GM21737 (cell line): ENCODE data around the gene ADAMTSL5.
A peak's percentile ranks its signal among the peaks of the same experiment; 100 is the strongest.
"Not testable (repeated sequence)": the region's sequence is repeated elsewhere in the genome, so short reads cannot be mapped to it uniquely, and the experiment has no call there.

Experiments
- ATAC-seq: cut with Tn5 transposase; IDR thresholded peaks from one replicate; pipeline ENCODE4 v1.9.1; 2021; ENCODE audit warnings: mild to moderate bottlenecking, moderate library complexity; ENCODE audit not compliant: unreplicated experiment

ADAMTSL5 gene

GRCh38 chr19:1481893-1482360, 30.9 kb downstream of the ADAMTSL5 start:
- ATAC-seq, result no peak

GRCh38 chr19:1481224-1481892, 31.5 kb downstream of the ADAMTSL5 start:
- ATAC-seq, result no peak

- ATAC-seq, result peak; percentile 70
These were observed 33.7 kb downstream of the ADAMTSL5 start, which contains the start of gene C19orf25 for GRCh38 chr19:1478934-1479707. Gene C19orf25, minus strand, starts transcription at chr19:1479215. Its CDS starts 312 bp downstream, at chr19:1478903.

DNA sequence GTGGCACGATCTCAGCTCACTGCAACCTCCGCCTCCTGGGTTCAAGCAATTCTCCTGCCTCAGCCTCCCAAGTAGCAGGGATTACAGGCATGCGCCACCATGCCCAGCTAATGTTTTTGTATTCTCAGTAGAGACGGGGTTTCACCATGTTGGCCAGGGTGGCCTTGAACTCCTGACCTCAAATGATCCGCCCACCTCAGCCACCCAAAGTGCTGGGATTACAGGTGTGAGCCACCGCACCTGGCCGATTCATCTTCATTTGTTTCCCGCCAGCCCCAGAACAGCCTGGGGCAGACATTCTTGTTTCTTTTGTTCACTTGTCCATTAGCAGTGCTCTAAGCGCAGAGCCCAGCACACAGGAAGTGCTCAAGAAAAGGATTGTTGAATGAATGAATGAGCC, 35.8 kb downstream of the ADAMTSL5 start:
- not testable (repeated sequence) for ATAC-seq

GRCh38 chr19:1475751-1476437, 36.9 kb downstream of the ADAMTSL5 start:
- ATAC-seq, result no peak

- ATAC-seq, result no peak
These were observed 38.0 kb downstream of the ADAMTSL5 start for GRCh38 chr19:1474765-1475351.

- no peak for ATAC-seq
These were observed 38.6 kb downstream of the ADAMTSL5 start for GRCh38 chr19:1474011-1474764.

DNA sequence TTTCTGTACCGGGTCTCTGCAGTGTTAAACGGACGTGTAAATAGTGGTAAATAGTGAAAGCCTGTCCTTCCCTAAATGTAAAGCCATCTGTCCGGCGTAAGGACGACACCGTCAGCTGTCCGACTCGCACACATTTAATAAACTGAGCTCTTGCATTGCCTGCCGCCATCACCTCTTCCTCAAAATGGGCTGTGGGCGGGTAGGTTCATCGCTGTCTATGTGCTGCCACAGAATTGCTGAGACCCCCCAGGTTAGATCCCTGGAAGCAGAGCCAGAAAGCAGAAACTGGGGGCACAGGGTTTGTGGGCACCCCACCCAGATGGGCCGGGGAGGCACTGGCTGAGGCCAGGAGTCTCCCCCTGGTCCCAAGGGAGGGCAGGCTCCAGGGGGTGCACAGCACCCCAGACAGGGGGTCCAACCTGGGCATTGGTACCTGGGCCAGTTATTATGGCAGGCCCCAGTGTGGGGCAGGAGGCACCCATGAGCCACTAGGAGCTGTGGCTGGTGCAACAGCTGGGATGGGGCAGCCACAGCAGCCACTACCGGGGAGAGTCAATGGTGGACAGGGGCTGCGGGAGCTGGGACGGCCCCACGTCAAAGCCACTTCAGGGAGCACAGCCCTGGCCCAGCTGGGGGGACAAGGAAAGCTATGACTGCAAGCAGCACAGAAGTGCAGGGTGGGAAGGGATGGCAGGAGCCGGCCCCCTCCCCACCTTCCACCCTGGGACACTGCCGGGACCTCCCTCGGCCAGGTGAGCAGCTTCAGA, 39.6 kb downstream of the ADAMTSL5 start:
- no peak for ATAC-seq

DNA sequence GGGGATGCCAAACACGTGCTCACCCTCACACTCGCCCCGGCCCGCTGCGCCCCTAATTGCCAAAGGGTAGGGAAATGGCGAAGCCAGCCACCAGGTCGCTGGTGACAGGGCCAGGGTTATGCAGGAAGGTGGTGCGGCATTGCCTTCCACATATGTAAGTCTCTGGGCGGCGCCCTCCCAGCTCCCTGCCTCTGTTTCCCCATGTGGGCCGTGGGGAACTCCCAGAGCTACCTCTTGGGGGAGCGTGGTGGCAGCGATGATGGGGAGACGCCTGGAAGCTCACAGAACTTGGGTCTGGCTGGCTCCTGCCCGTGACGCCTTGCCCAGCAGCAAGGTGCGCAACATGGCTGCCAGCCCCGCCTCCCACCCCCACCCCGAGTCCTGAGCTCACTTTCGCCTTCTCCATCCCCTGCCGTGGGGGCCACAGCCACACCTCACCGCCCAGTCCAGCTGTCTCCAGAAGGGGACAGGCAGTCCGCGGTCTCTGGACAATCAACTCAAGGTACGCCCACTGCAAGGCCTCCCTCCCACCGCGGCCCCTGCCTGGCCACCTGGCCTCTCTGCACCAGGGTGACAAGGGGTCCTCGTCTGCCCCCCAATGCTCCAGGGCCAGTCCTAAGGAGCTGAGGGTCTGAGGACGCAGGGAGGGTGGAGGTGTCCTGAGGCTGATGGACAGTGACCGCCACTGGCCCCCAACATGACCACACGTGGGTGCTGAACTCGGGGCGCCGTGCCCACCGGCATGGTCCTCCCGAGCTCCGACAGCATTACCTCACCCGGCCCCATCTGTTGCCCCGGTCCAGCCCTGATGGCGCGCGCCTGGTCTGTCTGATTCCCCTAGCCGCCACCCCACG, 40.4 kb downstream of the ADAMTSL5 start:
- ATAC-seq, result no peak

- ATAC-seq, result no peak
These were observed 41.2 kb downstream of the ADAMTSL5 start for GRCh38 chr19:1471515-1472160.

- ATAC-seq, result no peak
These were observed 41.8 kb downstream of the ADAMTSL5 start for GRCh38 chr19:1471010-1471514.

- no peak for ATAC-seq
These were observed 42.4 kb downstream of the ADAMTSL5 start for GRCh38 chr19:1470305-1471009.

DNA sequence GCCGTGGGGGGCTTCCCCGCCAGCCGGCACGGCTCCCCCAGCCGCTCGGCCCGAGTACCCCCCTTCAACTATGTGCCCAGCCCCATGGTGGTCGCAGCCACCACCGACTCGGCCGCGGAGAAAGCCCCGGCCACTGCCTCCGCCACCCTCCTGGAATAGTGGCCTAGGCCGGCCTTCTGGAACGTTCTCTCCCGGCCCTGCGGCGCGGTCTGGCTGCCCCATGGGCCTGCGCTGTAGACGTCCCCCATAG, 42.8 kb downstream of the ADAMTSL5 start:
- ATAC-seq, result no peak

DNA sequence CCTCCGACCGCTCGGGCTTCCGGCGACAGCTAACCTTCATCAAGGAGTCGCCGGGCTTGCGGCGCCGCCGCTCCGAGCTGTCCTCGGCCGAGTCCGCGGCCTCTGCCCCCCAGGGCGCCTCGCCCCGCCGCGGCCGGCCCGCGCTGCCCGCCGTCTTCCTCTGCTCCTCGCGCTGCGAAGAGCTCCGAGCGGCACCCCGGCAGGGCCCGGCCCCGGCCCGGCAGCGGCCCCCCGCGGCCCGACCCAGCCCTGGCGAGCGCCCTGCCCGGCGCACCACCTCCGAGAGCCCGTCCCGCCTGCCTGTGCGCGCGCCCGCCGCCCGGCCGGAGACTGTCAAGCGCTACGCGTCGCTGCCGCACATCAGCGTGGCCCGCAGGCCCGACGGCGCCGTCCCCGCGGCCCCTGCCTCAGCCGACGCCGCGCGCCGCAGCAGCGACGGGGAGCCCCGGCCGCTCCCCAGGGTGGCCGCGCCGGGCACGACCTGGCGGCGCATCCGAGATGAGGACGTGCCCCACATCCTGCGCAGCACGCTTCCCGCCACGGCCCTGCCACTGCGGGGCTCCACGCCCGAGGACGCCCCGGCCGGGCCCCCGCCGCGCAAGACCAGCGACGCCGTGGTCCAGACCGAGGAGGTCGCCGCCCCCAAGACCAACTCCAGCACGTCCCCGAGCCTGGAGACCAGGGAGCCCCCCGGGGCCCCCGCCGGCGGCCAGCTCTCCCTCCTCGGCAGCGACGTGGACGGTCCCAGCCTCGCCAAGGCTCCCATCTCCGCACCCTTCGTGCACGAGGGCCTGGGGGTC, 43.4 kb downstream of the ADAMTSL5 start:
- ATAC-seq, result no peak

DNA sequence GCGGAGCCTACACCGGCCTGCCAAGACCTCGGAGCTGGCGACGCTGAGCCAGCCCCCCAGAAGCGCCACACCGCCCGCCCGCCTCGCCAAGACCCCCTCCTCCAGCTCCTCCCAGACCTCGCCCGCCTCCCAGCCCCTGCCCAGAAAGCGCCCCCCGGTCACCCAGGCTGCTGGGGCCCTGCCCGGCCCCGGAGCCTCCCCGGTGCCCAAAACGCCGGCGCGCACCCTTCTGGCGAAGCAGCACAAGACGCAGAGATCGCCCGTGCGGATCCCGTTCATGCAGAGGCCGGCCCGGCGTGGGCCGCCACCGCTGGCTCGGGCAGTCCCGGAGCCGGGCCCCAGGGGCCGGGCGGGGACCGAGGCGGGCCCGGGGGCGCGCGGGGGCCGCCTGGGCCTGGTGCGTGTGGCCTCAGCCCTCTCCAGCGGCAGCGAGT, 44.0 kb downstream of the ADAMTSL5 start:
- no peak for ATAC-seq

GRCh38 chr19:1468274-1468820, 44.5 kb downstream of the ADAMTSL5 start:
- ATAC-seq, result no peak
